ENCODE results near the gene FAM117A. TPM values are rescaled to one million over a fixed set of nuclear protein-coding genes. Genes with fewer than 3 reads are reported as not detected.

The FAM117A gene
- total and polyA plus RNA-seq, 10 of the 15 experiments (the other 5 are each of a cell fraction or from before 2014, with no cell fraction given) = 2.1 to 29.6 (median 20.0) TPM

DNA sequence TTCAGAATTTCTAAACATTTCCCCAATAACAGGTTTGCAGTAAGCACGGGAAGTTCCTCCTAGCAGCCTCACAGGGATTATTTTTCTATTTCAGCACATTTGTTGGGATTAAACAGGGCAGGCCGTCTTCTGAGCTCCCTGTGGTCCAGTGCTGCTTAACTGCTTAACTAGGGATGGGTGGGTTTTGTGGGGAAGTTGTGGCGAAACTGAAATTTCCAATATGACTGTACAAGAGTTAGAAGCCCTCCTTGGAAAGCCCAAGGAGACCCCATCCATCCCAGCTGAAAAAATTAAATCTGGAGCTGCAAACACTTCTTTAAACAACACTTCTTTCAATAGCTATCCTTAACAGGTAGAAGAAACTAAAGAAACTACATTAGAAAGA, 22.2 kb downstream of the FAM117A start (continued):
- TF ChIP-seq, protein P1, sequence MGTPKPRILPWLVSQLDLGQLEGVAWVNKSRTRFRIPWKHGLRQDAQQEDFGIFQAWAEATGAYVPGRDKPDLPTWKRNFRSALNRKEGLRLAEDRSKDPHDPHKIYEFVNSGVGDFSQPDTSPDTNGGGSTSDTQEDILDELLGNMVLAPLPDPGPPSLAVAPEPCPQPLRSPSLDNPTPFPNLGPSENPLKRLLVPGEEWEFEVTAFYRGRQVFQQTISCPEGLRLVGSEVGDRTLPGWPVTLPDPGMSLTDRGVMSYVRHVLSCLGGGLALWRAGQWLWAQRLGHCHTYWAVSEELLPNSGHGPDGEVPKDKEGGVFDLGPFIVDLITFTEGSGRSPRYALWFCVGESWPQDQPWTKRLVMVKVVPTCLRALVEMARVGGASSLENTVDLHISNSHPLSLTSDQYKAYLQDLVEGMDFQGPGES (IDR thresholded peaks at IDR 0.05) = no peak
- TF ChIP-seq PAX5 (IDR thresholded peaks at IDR 0.05; ENCODE audit: borderline replicate concordance, low read depth, low read length) = no peak
- TF ChIP-seq IRF4 (IDR thresholded peaks at IDR 0.05; ENCODE audit: low read depth, low read length) = peak; percentile 52; the same call in 1 of the 2 replicates
- TF ChIP-seq CBX5 (IDR thresholded peaks at IDR 0.05; ENCODE audit: low read depth) = no peak
- no peak for TF ChIP-seq RCOR1 (conservative IDR thresholded peaks at IDR 0.05; ENCODE audit: low read depth, low read length)
- no peak for TF ChIP-seq CHD4 (IDR thresholded peaks at IDR 0.05)
- TF ChIP-seq HSF1 (IDR thresholded peaks at IDR 0.05; ENCODE audit: low read depth, low read length) = no peak
- no peak for TF ChIP-seq RAD21 (IDR thresholded peaks at IDR 0.05; ENCODE audit: insufficient read depth, low read depth, low read length)
- TF ChIP-seq CEBPZ (IDR thresholded peaks at IDR 0.05; ENCODE audit: low read depth, low read length) = no peak
- TF ChIP-seq POLR2AphosphoS5 (IDR thresholded peaks at IDR 0.05; ENCODE audit: low read length) = no peak

Data from GM12878 (cell line).